NCI-H510A (cell line): ENCODE measurements around the gene ZER1.

Experiments used
- DNase-seq: peaks from one replicate; lab custom pipeline; 2025; lab: John Stamatoyannopoulos, UW

ZER1 gene

GRCh38 chr9:128735373-128735772 is 36.4 kb downstream of the ZER1 start:
- DNase-seq: no peak

DNA sequence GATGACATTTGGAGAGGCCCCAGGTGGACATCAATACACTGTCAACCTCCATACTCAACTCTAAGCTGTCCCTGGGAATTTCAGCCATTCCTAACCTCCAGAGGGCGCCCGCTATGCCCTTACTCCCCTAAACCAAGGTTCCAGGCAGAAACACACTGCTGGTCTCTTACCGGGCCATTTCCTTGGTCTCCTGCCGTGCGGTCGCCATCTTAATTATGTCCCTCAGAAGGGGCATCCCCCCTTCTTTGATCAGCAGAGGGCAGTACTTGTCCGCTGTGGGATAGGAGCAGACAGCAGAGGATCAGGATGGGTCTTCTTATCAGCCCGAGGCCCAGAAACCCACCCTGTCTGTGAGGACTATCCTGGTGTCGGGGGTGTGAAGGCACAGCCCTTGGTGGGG is 38.5 kb downstream of the ZER1 start:
- DNase-seq: peak; percentile 84

DNA sequence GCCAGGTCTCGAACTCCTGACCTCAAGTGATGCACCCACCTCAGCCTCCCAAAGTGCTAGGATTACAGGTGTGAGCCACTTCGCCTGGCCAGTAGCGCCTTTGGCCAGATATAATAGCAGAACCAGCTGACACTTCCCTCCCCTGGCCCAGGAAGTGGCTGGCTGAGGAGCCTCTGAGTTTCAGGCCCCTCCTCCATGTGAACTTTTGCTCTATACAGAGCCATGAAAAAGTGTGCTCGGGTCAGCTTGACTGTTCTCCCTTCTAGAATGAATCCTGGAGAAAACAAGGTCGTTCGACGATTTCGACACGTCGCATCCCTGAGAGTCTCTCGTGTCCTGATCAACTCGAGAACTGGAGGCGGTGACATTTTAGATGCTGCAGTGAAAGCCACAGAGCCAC is 39.2 kb downstream of the ZER1 start:
- DNase-seq: no peak

DNA sequence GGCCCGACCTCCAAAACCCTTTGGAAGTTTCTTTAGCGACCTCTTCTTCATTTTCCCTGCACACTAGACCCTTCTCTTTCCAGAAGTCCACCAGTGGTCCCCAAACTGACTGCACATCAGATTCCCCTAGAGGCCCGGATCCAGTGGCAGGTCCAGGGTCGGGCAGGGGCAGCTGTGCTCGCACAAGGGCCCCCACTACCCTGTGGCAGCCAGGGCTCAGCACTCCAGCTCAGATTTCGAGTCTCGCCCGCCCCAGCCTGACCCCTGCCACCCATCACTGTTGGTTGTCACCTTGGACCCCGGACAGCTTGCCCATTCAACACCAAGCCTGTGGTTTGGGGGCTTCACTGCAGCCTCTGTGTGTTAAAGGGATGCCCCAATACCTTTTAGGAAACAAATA is 40.0 kb downstream of the ZER1 start:
- no peak for DNase-seq

GRCh38 chr9:128731093-128731492 is 40.6 kb downstream of the ZER1 start:
- DNase-seq: no peak

DNA sequence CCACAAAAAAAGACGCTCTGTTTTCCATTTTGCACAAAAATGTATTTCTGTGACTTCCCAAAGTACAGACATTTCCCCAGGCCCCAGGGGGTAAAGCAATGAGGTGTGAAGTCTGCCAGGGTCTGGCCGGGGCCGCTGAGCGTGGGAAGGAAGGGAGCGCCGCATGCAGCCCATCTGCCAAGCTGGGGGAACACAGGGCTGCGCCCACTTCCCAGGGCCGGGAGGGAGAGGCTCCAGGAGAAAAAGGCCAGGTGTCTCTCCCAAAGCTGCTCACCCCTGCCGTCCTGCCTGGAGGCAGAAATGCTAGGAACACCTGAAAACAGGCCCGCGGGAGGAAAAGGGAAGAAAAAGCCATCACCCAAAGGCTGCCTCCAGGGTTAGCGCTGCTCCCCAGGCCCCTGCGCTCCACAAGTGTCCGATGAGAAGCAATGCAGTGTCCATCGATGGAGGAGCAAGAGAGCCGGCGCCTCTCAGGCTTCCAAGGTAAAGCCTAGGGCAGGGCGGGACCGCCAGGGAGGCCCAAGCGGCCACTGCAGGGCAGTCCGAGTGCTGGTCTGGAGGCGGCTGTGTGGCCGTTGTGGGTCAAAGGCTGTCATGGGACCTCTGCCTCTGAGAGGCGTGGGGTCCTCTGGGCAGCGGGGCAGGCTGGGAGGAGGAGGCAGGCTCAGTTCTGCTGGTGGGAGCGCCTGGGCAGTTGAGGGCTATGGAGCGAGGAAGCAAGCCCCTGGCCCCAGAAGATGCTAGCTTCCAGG is 41.8 kb downstream of the ZER1 start:
- no peak for DNase-seq

DNA sequence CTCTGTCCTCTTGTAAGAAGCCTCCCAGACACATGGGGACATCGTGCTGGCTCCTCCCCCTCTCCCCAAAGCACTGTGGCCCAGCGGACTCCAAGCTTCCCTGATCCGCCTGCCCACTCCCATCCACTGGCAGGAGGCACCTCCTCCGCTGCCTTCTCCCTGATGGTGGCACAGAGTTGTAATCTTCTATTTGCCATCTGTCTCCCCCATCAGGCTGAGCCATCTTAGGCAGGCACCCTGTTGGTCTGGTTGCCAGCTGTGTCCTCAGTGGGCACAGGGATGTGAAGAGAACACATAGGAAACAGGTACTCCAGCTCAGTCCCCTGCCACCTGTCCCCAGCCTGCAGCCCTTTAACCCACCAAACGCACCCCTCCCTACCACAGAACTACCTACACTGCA is 42.4 kb downstream of the ZER1 start:
- no peak for DNase-seq

GRCh38 chr9:128728298-128728697 is 43.4 kb downstream of the ZER1 start:
- DNase-seq: no peak

- no peak for DNase-seq
Measured at GRCh38 chr9:128727640-128728248, 44.0 kb downstream of the ZER1 start.

DNA sequence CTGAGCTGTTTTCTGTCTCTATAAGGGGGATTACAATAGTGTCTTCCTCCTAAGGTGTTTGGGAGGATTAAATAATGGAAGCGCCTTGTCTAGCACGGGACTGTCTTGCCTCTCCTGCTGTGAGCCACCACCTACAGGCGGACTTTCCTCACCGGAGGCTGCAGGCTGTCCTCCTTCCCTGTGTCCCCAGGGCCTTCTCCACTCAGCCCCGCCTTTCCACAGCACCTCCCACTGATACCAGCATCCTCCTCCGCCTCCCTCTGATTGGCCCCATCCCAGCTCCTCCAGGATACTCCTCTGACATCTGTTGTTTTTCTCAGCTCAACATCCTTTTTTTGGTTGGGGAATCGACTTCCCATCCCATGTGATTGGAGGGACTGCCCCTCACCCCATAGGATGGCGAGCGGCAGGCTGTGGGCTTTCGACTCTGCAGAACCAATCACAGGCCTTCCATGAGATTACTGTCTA is 46.9 kb downstream of the ZER1 start:
- DNase-seq: peak; percentile 76

DNA sequence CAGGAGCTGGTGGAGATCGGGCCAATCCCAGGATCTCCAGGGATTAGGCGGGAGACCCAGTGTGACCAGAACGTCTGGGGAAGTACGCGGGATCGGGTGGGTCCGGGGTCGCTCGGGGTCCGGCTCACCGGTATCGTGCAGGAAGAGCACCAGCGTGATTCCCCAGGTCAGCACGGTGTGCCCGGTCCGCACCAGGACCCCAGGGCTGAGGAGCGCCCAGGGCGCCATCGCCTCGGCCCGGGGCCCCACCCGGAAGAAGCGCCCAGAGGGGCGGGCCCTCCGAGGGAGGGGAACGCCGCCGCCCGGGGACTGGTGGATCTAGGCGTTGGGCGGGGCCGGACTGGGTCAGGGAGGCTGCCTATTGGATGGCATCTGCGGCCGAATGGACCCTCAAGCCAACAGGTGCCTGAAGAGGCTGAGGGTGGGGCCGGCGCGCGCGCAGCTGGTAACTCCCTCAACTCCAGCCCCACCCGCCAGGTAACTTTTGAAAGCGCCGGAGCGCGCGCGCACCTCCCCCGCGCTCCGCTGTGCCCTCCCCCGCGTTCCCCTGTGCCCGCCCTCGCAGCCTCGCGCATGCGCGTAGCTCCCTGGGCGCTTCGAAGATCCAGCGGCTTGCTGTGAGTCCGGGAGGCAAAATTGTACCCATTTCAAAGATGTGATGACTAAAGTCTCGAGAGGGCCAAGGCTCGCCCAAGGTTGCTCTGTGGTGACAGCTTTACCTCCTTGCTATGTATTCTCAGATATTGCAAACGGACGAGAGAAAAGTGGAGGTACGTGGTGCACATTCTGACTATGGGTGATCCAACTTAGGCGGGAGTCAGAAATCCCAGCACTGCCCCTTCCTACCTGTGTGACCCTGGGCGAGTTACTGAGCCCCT is 47.6 kb downstream of the ZER1 start, which contains the start of gene ZDHHC12:
Gene ZDHHC12, minus strand, starts transcription at position 262 of the 878 bp plus-strand sequence. Its CDS starts 34 bp downstream, at position 228.
- DNase-seq: peak; percentile 98

GRCh38 chr9:128723352-128723865 is 48.3 kb downstream of the ZER1 start:
- DNase-seq: no peak

DNA sequence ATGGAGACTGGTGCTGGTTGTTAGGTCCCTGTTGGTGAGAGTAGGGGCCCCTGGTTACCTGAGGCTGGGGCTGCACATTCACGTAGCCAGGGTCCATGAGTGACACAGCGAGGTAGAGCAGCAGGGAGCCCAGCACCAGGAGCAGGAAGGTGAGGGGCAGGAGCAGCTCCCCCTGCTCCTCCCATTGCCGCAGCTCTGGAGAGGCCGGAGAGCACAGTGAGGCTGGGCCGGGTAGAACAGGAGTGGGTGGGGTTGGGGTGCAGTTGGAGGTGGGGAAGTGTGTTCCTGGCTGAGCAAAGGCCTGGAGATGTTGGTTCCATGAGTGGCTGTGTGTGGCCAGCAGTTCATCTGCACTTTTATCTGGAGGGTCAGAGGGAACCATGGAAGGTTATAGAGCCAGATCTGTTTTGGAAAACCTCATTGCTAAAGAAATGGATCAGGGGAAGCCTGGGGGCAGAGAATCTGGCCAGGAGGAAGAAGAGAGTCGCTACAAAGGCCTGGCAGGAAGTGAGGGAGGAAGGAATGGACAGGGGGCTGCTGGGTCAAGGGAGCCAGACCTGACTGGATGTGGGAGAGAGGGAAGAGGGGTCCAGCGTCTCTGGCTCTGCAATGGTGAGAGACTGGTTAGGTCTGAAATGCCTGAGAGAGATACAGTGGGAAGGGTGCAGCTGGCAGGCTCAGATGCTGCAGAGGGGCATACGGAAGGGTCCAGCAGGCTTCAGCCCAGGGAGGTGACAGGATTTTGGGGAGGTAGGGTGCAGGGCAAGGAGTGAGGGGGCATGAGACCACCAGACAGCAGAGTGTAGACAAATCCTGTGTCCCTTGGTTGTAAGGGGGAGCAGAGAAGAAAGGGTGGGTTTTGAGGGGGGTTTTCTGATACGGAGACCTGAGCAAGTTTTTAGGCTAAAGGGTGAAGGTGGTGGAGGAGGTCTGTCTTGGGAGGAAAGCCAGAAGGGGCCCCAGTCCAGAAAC is 49.1 kb downstream of the ZER1 start:
- DNase-seq: no peak

DNA sequence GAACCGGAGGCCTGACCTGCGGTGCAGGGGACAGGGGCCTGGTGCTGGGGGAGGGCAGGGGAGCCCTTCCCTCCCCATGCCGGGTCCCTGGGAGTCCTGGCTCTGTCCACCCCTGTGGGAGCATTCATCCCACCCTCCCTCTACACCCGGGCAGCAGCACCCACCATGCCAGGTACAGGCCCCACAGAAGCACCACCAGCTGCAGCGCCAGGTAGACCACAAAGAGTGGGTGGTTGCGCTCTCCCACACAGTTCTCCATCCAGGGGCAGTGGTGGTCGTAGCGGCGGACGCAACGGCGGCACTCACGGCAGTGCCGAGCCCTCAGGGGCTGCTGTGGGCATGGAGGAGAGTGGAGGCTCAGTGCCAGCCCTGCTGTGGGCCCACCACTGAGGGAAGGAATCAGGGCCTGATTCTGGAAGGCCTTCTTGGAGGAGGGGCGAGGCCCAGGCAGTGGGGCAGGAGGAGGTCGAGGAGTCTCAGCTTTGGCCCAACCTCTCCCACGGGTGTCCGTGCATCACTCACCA is 50.2 kb downstream of the ZER1 start:
- DNase-seq: no peak

GRCh38 chr9:128720841-128721486 is 50.8 kb downstream of the ZER1 start:
- no peak for DNase-seq

- DNase-seq: no peak
Measured at GRCh38 chr9:128719919-128720605, 51.7 kb downstream of the ZER1 start.

DNA sequence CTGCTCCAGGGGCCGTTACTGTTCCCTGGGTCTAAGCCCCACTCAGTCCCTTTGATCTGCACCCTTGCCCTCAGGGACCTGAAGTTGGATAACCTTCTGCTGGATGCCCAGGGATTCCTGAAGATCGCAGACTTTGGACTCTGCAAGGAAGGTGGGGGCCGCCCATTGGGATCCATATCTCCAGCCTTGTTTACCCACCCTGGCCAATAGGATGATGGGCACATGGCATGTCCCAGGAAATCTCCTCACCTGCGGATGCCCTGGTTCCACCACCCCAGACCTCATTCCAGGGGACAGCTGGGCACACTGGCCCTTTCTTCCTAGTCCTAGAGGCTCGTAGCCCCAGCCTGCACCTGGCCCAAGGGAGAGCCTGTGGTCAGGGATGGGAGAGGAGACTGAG is 53.3 kb downstream of the ZER1 start:
- no peak for DNase-seq

DNA sequence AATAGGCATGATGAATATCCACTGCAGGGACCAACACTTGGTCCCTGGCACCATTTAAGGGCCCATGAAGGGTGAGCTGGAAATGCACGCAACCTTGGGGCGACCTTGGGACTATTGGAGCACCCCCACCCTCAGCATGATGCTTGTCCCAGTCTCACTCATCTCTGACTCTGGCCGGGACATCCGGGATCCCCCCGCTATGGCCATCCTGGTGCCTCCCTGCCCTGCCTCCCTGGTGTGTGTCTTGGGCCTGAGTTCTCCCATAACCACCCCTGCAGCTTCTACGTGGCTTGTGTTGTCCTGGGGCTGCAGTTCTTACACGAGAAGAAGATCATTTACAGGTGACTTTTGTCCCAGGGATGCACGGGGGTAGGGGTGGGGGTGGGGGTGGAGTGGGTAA is 53.7 kb downstream of the ZER1 start:
- no peak for DNase-seq

DNA sequence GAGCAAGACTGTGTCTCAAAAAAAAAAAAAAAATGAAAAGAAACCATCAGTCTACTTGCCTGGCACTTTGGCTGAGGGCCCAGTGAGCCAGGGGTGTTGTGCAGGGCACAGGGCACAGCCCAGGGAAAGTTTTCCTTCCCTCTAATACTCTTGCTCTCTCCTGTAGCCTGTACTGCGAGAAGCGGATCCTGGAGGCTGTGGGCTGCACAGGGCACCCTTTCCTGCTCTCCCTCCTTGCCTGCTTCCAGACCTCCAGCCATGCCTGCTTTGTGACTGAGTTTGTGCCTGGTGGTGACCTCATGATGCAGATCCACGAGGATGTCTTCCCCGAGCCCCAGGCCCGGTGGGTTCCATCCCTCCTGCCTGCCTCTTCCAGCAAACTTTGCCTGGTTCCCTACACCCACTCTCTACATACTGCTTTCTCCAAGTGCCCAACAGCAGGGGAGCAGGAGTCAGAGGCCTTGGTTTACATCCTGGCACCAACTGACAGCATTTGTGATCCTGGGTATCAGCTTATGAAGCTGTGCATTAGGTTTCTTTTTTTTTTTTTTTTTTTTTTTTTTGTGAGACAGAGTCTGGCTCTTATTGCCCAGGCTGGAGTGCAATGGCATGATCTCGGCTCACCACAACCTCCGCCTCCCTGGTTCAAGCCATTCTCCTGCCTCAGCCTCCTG is 55.0 kb downstream of the ZER1 start:
- no peak for DNase-seq
